Breast epithelium (tissue), 3 donors: ENCODE data around the gene PTCD2.
"Not testable (repeated sequence)": the region's sequence is repeated elsewhere in the genome, so short reads cannot be mapped to it uniquely, and the experiment has no call there.

Source experiments
- CTCF ChIP-seq, 3 donors: fragments of 450-650 bp; IDR thresholded peaks; one replicate each; pipeline ENCODE4 v1.5.1; 2016 to 2017; ENCODE audit warnings: antibody characterized with exemption in 3 of 3, mild to moderate bottlenecking in 3 of 3, moderate library complexity in 3 of 3
- POLR2A ChIP-seq: fragments of 450-650 bp; IDR thresholded peaks from one replicate; pipeline ENCODE4 v1.6.1; 2016; ENCODE audit warnings: antibody characterized with exemption, mild to moderate bottlenecking, moderate library complexity
- POLR2AphosphoS5 ChIP-seq, 3 donors: sonication (generic); formaldehyde crosslinking; IDR thresholded peaks; one replicate each; pipeline ENCODE4 v1.6.1; 2017; ENCODE audit warnings: antibody characterized with exemption in 3 of 3

DNA sequence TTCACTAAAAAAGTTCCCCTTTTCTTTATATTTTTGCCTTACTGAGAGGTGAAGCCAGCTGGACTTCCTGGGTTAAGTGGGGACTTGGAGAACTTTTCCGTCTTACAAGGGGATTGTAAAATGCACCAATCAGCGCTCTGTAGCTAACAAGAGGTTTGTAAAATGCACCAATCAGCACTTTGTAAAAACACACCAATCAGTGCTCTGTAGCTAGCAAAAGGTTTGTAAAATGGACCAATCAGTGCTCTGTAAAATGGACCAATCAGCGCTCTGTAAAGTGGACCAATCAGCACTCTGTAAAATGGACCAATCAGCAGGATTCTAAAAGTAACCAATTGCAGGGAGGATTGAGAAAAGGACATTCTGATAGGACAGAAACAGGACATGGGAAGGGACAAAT is 84.6 kb downstream of the PTCD2 start:
- not testable (repeated sequence) for TF ChIP-seq POLR2A; CTCF (IDR thresholded peaks at IDR 0.05); POLR2AphosphoS5 (IDR thresholded peaks at IDR 0.05)
